ENCODE results near the gene PLPP3.

The PLPP3 gene

DNA sequence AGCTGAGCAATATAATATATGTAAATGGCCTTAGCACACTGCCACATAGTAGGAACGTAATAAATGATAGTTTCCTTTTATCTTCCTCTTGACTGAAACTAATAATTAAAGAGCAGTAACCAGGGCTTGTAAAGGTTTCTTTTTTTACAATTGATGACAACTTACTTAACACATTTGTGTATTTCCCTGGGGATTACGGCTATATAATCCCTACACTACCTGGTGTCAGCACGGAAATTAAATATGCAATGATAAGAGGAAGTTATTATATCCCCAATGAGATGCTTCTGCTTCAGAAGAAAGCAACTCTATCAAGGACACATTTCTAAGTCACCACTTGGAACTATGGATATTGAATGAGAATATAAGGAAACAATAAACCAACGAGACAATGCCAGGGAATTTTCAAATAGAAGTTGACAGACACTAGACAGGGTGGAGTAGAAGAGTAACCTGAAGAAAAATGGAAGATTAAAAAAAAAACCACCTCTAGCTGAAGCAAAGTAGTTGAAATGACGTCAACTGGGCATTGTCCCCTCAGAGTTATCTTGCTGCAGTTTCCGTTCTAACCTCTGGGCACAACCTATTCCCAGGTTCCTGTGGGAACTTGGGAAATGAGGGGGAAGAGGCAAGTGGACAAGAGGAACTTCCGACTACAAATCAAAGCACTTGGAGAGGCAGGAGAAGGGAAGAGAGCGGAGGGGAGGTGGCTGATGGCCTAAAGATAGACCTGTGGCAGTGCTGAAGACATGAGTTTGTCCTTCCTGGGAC is 66.5 kb downstream of the PLPP3 start:
- Histone ChIP-seq H3K9me3 (ENCODE audit: control insufficient read depth, insufficient read depth, low read length) (no peaks in the 10 kb centered on the region), H3K4me1 (ENCODE audit: insufficient read depth, low read length) (peaks cover 47% of the 10 kb centered on the region), H3K9ac (ENCODE audit: low read depth, low read length) (no peak overlapping the region), H3K36me3 (ENCODE audit: insufficient read depth, low read length) (0 out of 2 replicates have a peak, but pooled peaks cover 15% of the 10 kb centered on the region)

- peaks cover 36% of the 10 kb centered on the region for H3K4me1 ChIP-seq (ENCODE audit: insufficient read depth, low read length)
- no peaks in the 10 kb centered on the region for H3K9me3 ChIP-seq (ENCODE audit: control insufficient read depth, insufficient read depth, low read length)
- H3K9ac ChIP-seq (ENCODE audit: low read depth, low read length): no peak overlapping the region
- H3K36me3 ChIP-seq (ENCODE audit: insufficient read depth, low read length): peaks cover 24% of the 10 kb centered on the region; the same call in 1 of the 2 replicates
These were observed 67.6 kb downstream of the PLPP3 start for GRCh38 chr1:56511766-56512165.

DNA sequence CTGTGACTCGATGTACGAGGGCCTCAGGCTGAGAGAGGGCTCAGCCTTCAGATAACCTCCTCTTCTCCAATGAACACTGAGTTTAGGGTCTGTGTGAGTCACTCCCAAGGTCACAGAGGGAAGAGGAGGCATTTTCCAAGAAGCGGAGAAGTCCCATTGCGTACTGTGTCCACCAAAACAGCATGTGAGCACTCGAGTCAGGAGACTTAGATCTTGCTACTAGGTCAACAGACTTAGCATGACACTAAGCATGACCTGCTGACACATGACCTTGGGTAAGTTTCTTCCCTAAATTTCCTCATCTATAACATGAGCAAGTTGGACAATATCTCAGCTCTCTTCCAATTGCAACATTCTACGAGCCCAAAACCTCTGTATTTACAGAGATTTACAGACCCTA is 68.0 kb downstream of the PLPP3 start:
- Histone ChIP-seq H3K36me3 (ENCODE audit: insufficient read depth, low read length) (peaks cover 24% of the 10 kb centered on the region; the same call in 1 of the 2 replicates), H3K9me3 (ENCODE audit: control insufficient read depth, insufficient read depth, low read length) (no peaks in the 10 kb centered on the region), H3K9ac (ENCODE audit: low read depth, low read length) (no peak overlapping the region), H3K4me1 (ENCODE audit: insufficient read depth, low read length) (peaks cover 32% of the 10 kb centered on the region)

GRCh38 chr1:56510642-56511021 is 68.7 kb downstream of the PLPP3 start:
- H3K4me1 ChIP-seq (ENCODE audit: insufficient read depth, low read length): peaks cover 25% of the 10 kb centered on the region
- no peak overlapping the region for H3K9ac ChIP-seq (ENCODE audit: low read depth, low read length)
- H3K9me3 ChIP-seq (ENCODE audit: control insufficient read depth, insufficient read depth, low read length): no peaks in the 10 kb centered on the region
- peaks cover 24% of the 10 kb centered on the region for H3K36me3 ChIP-seq (ENCODE audit: insufficient read depth, low read length)

GRCh38 chr1:56509713-56510641 is 69.4 kb downstream of the PLPP3 start:
- Histone ChIP-seq H3K36me3 (ENCODE audit: insufficient read depth, low read length) (peaks cover 24% of the 10 kb centered on the region), H3K9ac (ENCODE audit: low read depth, low read length) (no peak overlapping the region), H3K4me1 (ENCODE audit: insufficient read depth, low read length) (peaks cover 20% of the 10 kb centered on the region), H3K9me3 (ENCODE audit: control insufficient read depth, insufficient read depth, low read length) (no peaks in the 10 kb centered on the region)

DNA sequence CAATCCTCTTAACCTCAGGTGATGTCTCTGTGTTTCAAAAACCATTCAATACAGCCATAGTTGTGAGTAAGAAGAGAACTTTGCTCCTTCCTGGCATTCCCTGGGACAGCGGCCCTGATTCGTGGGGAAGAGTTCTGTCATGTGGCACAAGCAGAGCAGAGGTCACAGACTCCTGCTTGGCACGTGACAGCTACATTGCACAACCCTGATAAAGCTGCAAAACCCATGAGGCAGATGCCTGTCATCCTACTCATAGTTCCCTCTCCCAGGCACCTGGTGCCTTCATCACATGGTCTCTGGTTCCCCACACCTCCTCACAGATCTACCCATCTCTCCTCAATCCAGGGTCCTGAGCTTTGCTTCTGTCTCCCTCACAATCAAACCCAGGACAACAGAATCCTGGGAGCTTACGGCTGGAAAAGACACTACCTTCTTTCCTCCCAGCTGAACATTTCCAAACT is 70.8 kb downstream of the PLPP3 start:
- Histone ChIP-seq H3K9me3 (ENCODE audit: control insufficient read depth, insufficient read depth, low read length) (no peaks in the 10 kb centered on the region), H3K4me1 (ENCODE audit: insufficient read depth, low read length) (peaks cover 17% of the 10 kb centered on the region), H3K9ac (ENCODE audit: low read depth, low read length) (no peak overlapping the region), H3K36me3 (ENCODE audit: insufficient read depth, low read length) (peaks cover 24% of the 10 kb centered on the region)

GRCh38 chr1:56507925-56508522 is 71.3 kb downstream of the PLPP3 start:
- H3K4me1 ChIP-seq (ENCODE audit: insufficient read depth, low read length): peaks cover 17% of the 10 kb centered on the region
- no peaks in the 10 kb centered on the region for H3K9me3 ChIP-seq (ENCODE audit: control insufficient read depth, insufficient read depth, low read length)
- H3K36me3 ChIP-seq (ENCODE audit: insufficient read depth, low read length): peaks cover 24% of the 10 kb centered on the region
- H3K9ac ChIP-seq (ENCODE audit: low read depth, low read length): no peak overlapping the region

DNA sequence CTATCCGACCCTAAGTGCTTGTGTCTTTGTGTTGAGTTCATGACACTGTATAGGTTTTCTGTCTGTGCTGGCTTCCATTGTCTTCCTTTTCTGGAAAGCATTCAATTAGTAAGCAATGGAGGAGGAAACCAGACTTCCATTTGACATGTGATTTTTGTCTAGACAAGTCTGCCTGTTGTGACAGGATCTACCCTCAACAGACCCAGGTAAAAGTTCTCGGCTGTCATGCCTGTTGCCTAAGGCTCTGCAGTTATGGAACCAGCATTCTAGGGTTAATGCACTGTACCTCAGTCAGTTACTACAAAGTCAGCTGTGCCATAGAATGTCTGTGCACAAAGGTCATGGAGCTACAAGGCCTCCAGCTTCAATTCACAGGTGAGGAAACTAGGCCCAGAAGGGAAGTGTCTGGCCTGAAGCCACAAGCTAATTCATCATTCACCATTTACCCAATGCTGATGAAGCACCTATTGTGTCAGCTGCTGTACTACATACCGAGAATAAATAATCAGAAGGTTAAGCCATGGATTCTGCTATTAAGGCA is 72.3 kb downstream of the PLPP3 start:
- Histone ChIP-seq H3K4me1 (ENCODE audit: insufficient read depth, low read length) (peaks cover 17% of the 10 kb centered on the region), H3K9ac (ENCODE audit: low read depth, low read length) (no peak overlapping the region), H3K9me3 (ENCODE audit: control insufficient read depth, insufficient read depth, low read length) (no peaks in the 10 kb centered on the region), H3K36me3 (ENCODE audit: insufficient read depth, low read length) (peaks cover 24% of the 10 kb centered on the region)

GRCh38 chr1:56505792-56506743 is 73.3 kb downstream of the PLPP3 start:
- H3K4me1 ChIP-seq (ENCODE audit: insufficient read depth, low read length): peaks cover 13% of the 10 kb centered on the region
- peaks cover 19% of the 10 kb centered on the region for H3K36me3 ChIP-seq (ENCODE audit: insufficient read depth, low read length)
- H3K9ac ChIP-seq (ENCODE audit: low read depth, low read length): no peak overlapping the region
- no peaks in the 10 kb centered on the region for H3K9me3 ChIP-seq (ENCODE audit: control insufficient read depth, insufficient read depth, low read length)

- H3K36me3 ChIP-seq (ENCODE audit: insufficient read depth, low read length): peaks cover 8% of the 10 kb centered on the region
- H3K9me3 ChIP-seq (ENCODE audit: control insufficient read depth, insufficient read depth, low read length): no peaks in the 10 kb centered on the region
- no peak overlapping the region for H3K9ac ChIP-seq (ENCODE audit: low read depth, low read length)
- H3K4me1 ChIP-seq (ENCODE audit: insufficient read depth, low read length): no peaks in the 10 kb centered on the region
These were observed 76.6 kb downstream of the PLPP3 start for GRCh38 chr1:56502700-56503245.

GRCh38 chr1:56501888-56502287 is 77.5 kb downstream of the PLPP3 start:
- Histone ChIP-seq H3K4me1 (ENCODE audit: insufficient read depth, low read length) (no peaks in the 10 kb centered on the region), H3K36me3 (ENCODE audit: insufficient read depth, low read length) (no peaks in the 10 kb centered on the region; the same call in 1 of the 2 replicates), H3K9me3 (ENCODE audit: control insufficient read depth, insufficient read depth, low read length) (no peaks in the 10 kb centered on the region)

GRCh38 chr1:56501426-56501825 is 77.9 kb downstream of the PLPP3 start:
- Histone ChIP-seq H3K36me3 (ENCODE audit: insufficient read depth, low read length) (peaks cover 1% of the 10 kb centered on the region), H3K9me3 (ENCODE audit: control insufficient read depth, insufficient read depth, low read length) (no peaks in the 10 kb centered on the region), H3K4me1 (ENCODE audit: insufficient read depth, low read length) (no peaks in the 10 kb centered on the region), H3K9ac (ENCODE audit: low read depth, low read length) (no peak overlapping the region)

More at GRCh38 chr1:56501888-56502287, 77.5 kb downstream of the PLPP3 start:
- H3K9ac ChIP-seq (ENCODE audit: low read depth, low read length): no peak overlapping the region

Measured in ES-I3 (cell line).